A549 (cell line): ENCODE data around the gene EIF1AD. TPM values are rescaled to one million over a fixed set of nuclear protein-coding genes. Genes with fewer than 3 reads are reported as not detected.

Source experiments
- ATAC-seq, 2 experiments: fragments of 200-7000 bp in 1 of 2; fragments of >200 bp in 1 of 2; cut with Nextera tagmentation in 1 of 2; cut with Tn5 transposase in 1 of 2; 3 replicates each; pipeline versions ENCODE4 v1.8.0 to v1.9.1; 2018 to 2020; ENCODE audit warnings: mild to moderate bottlenecking in 1 of 2, moderate library complexity in 1 of 2
- CTCF ChIA-PET: fragments of 300-600 bp; sonication (Branson Sonifier 250); formaldehyde crosslinking; extraction: SDS; loops from one replicate; lab custom pipeline; 2021; ENCODE audit warnings: antibody characterized with exemption, inconsistent platforms; lab: Yijun Ruan, JAX
- POLR2A ChIA-PET: fragments of 350-600 bp; formaldehyde crosslinking; extraction: SDS; loops from one replicate; lab custom pipeline; 2021; ENCODE audit warnings: antibody characterized with exemption, inconsistent platforms; lab: Yijun Ruan, JAX
- DNase-seq, 2 experiments: peaks; one replicate each; pipeline versions ENCODE4 v3.0.0 to v3.0.0-alpha.2; 2011 to 2016; ENCODE audit warnings: low read depth in 1 of 2, low spot score in 1 of 2
- FAIRE-seq: peaks from 2 replicates; lab custom pipeline; 2011; peaks lifted over from hg19 to GRCh38; lab: Jason Lieb, UNC
- H3K27ac ChIP-seq, 2 experiments: fragments of >200 bp; sonication (Bioruptor Twin); formaldehyde crosslinking; 3 replicates each; pipeline ENCODE4 v1.5.1; 2016 to 2017
- H3K4me1 ChIP-seq: fragments of >200 bp; sonication (Bioruptor Twin); formaldehyde crosslinking; 3 replicates; pipeline ENCODE4 v1.6.1; 2016
- H3K4me2 ChIP-seq: fragments of >200 bp; sonication (Bioruptor Twin); formaldehyde crosslinking; 3 replicates; pipeline ENCODE4 v1.6.1; 2016
- H3K4me3 ChIP-seq: fragments of >200 bp; sonication (Bioruptor Twin); formaldehyde crosslinking; 3 replicates; pipeline ENCODE4 v1.5.1; 2016
- H3K9me3 ChIP-seq: fragments of >200 bp; sonication (Bioruptor Twin); formaldehyde crosslinking; 3 replicates; pipeline ENCODE4 v1.6.1; 2016
- BHLHE40 ChIP-seq: IDR thresholded peaks from 2 replicates; pipeline ENCODE4 v1.6.1; 2012; ENCODE audit warnings: low read depth, low read length, inconsistent platforms
- CBX2 ChIP-seq: fragments of 200-600 bp; sonication (generic); IDR thresholded peaks from 2 replicates; pipeline ENCODE4 v1.6.1; 2016; ENCODE audit warnings: low read depth, mild to moderate bottlenecking, borderline replicate concordance
- CHD2 ChIP-seq: fragments of 150-350 bp; IDR thresholded peaks from 2 replicates; pipeline ENCODE4 v1.6.1; 2014; ENCODE audit warnings: low read length; ENCODE audit not compliant: partially characterized antibody
- CTCF ChIP-seq: fragments of >200 bp; sonication (Bioruptor Twin); formaldehyde crosslinking; IDR thresholded peaks from 3 replicates; pipeline ENCODE4 v1.5.1; 2016
- E2F6 ChIP-seq: IDR thresholded peaks from 2 replicates; pipeline ENCODE4 v1.6.1; 2012; ENCODE audit warnings: low read depth, borderline replicate concordance
- ELK1 ChIP-seq: fragments of 150-350 bp; IDR thresholded peaks from 2 replicates; pipeline ENCODE4 v1.6.1; 2014; ENCODE audit warnings: low read depth, mild to moderate bottlenecking, low read length
- FOSB ChIP-seq: fragments of 250-450 bp; sonication (Bioruptor Pico); IDR thresholded peaks from 2 replicates; pipeline ENCODE4 v1.5.0; 2020; ENCODE audit warnings: mild to moderate bottlenecking, moderate library complexity
- FOSL2 ChIP-seq, 2 experiments: fragments of 450-650 bp in 1 of 2; fragments of >200 bp in 1 of 2; sonication (Bioruptor Twin) in 1 of 2; formaldehyde crosslinking; IDR thresholded peaks; 2 replicates each; pipeline versions ENCODE4 v1.5.0 to v1.6.1; 2016 to 2020; ENCODE audit warnings: mild to moderate bottlenecking in 1 of 2, moderate library complexity in 1 of 2
- GATA3 ChIP-seq: IDR thresholded peaks from 2 replicates; pipeline ENCODE4 v1.6.1; 2012; ENCODE audit warnings: borderline replicate concordance
- HDAC2 ChIP-seq: fragments of 200-600 bp; sonication (generic); IDR thresholded peaks from 2 replicates; pipeline ENCODE4 v1.6.1; 2016
- HES2 ChIP-seq: fragments of >200 bp; sonication (Bioruptor Twin); formaldehyde crosslinking; IDR thresholded peaks from 2 replicates; pipeline ENCODE4 v1.6.1; 2016
- HEYL ChIP-seq: fragments of 250-450 bp; sonication (Bioruptor Pico); IDR thresholded peaks from 2 replicates; pipeline ENCODE4 v1.8.0; 2021; ENCODE audit warnings: mild to moderate bottlenecking, moderate library complexity
- HOXB13 ChIP-seq: fragments of 250-450 bp; sonication (Bioruptor Pico); IDR thresholded peaks from 2 replicates; pipeline ENCODE4 v1.5.0; 2020; ENCODE audit warnings: low read depth, mild to moderate bottlenecking, moderate library complexity
- HOXB5 ChIP-seq: fragments of 250-450 bp; sonication (Bioruptor Pico); IDR thresholded peaks from 2 replicates; pipeline ENCODE4 v1.5.0; 2020; ENCODE audit warnings: mild to moderate bottlenecking, moderate library complexity
- JUN ChIP-seq, 2 experiments: fragments of >200 bp; sonication (Bioruptor Twin); formaldehyde crosslinking; IDR thresholded peaks; 2 replicates in 1 of 2; 3 replicates in 1 of 2; pipeline ENCODE4 v1.6.1; 2016 to 2017
- KDM5A ChIP-seq: fragments of 200-600 bp; sonication (generic); IDR thresholded peaks from 2 replicates; pipeline ENCODE4 v1.6.1; 2016; ENCODE audit warnings: antibody characterized with exemption, mild to moderate bottlenecking
- MAZ ChIP-seq: fragments of 150-350 bp; IDR thresholded peaks from 2 replicates; pipeline ENCODE4 v1.6.1; 2014; ENCODE audit warnings: antibody characterized with exemption, low read depth, low read length, borderline replicate concordance
- NPAS2 ChIP-seq: fragments of 250-450 bp; sonication (Bioruptor Pico); IDR thresholded peaks from 2 replicates; pipeline ENCODE4 v1.8.0; 2022; ENCODE audit warnings: mild to moderate bottlenecking, moderate library complexity, borderline replicate concordance
- NR3C1 ChIP-seq: fragments of >200 bp; sonication (Bioruptor Twin); formaldehyde crosslinking; IDR thresholded peaks from 3 replicates; pipeline ENCODE4 v1.6.1; 2017
- RAD21 ChIP-seq, 2 experiments: fragments of >200 bp in 1 of 2; sonication (Bioruptor Twin) in 1 of 2; formaldehyde crosslinking in 1 of 2; IDR thresholded peaks in 1 of 2; conservative IDR thresholded peaks in 1 of 2; 2 replicates in 1 of 2; 3 replicates in 1 of 2; pipeline ENCODE4 v1.6.1; 2012 to 2018; ENCODE audit warnings: inconsistent platforms in 1 of 2
- RARB ChIP-seq: fragments of 250-450 bp; sonication (Bioruptor Pico); IDR thresholded peaks from 2 replicates; pipeline ENCODE4 v1.8.0; 2021; ENCODE audit warnings: mild to moderate bottlenecking, moderate library complexity
- TFCP2L1 ChIP-seq: fragments of 250-450 bp; sonication (Bioruptor Pico); IDR thresholded peaks from 2 replicates; pipeline ENCODE4 v1.5.0; 2021; ENCODE audit warnings: mild to moderate bottlenecking
- ZFP36 ChIP-seq: fragments of 450-650 bp; IDR thresholded peaks from 2 replicates; pipeline ENCODE4 v1.6.1; 2014; ENCODE audit warnings: borderline replicate concordance; ENCODE audit not compliant: partially characterized antibody
- WGBS: methylation state at CpG from one replicate; pipeline ENCODE4 v1.1.6; 2017; ENCODE audit errors: missing lambda C conversion rate; 5-methylcytosine and 5-hydroxymethylcytosine counted together
- polyA plus RNA-seq, 4 experiments: library from polyadenylated mRNA; depleted of rRNA in 3 of 4; stranded (reverse); fragments of >200 nt; fragmentation: RNase III in 1 of 4; extraction: RNeasy Plus Mini Kit Qiagen cat#74134 plus additional on column Dnase treatment in 1 of 4; gene quantifications; 2 replicates in 3 of 4; 3 replicates in 1 of 4; pipeline ENCODE4 v1.2.3, GENCODE V29; 2011 to 2017

EIF1AD gene
- polyA plus RNA-seq, 2 of the 4 experiments (the other 2 are of a cell fraction): 38.6 to 41.0 TPM

- TF ChIP-seq ZFP36 (no peak), FOSB (CRISPR knock-in tag) (no peak), E2F6 (no peak), RARB (CRISPR knock-in tag) (no peak), GATA3 (no peak), FOSL2 (IDR thresholded peaks at IDR 0.05) (no peak), FOSL2 (CRISPR knock-in tag; IDR thresholded peaks at IDR 0.05) (no peak), ELK1 (no peak), HEYL (CRISPR knock-in tag) (no peak), TFCP2L1 (CRISPR knock-in tag) (no peak), CBX2 (no peak), MAZ (no peak), HES2 (no peak)
- TF ChIP-seq, all 56 proteins: peak for 0
- ATAC-seq (no peak; a peak in 1 of 6 replicates), FAIRE-seq (no peak), DNase-seq (no peak)
- H3K27ac ChIP-seq: no peak overlapping the region
- H3K4me1 ChIP-seq: no peaks in the 10 kb centered on the region
- 90% methylated on average over 13 of the region's 13 CpGs for WGBS
- POLR2A ChIA-PET: no interaction called here
- CTCF ChIA-PET: interaction anchor here (0.6 to 2.0 kb wide), 5 partner anchors 11 to 184 kb away, joined by 3 to 8 read pairs (median 3); no protein-coding TSS in a partner anchor
- no peak overlapping the region for H3K4me3 ChIP-seq
- H3K4me2 ChIP-seq: no peak overlapping the region
- no peaks in the 10 kb centered on the region for H3K9me3 ChIP-seq
These were observed 28.4 kb downstream of the EIF1AD start for GRCh38 chr11:65973439-65974110.

GRCh38 chr11:65972116-65972515 lies 29.8 kb downstream of the EIF1AD start:
- ChIA-PET POLR2A (no interaction called here), CTCF (interaction anchor here (0.6 to 1.7 kb wide), 6 partner anchors 14 to 834 kb away, joined by 3 to 9 read pairs (median 4); no protein-coding TSS in a partner anchor)
- DNase-seq: no peak
- no peak for FAIRE-seq
- Histone ChIP-seq H3K4me3 (no peak overlapping the region), H3K4me1 (no peaks in the 10 kb centered on the region), H3K27ac (no peak overlapping the region)
- ATAC-seq: no peak
- TF ChIP-seq HDAC2 (no peak), FOSL2 (IDR thresholded peaks at IDR 0.05) (no peak), FOSL2 (CRISPR knock-in tag; IDR thresholded peaks at IDR 0.05) (no peak), NPAS2 (no peak), RAD21 (conservative IDR thresholded peaks at IDR 0.05 in 1 of 2, IDR thresholded peaks at IDR 0.05 in 1 of 2) (no peak), KDM5A (no peak), CBX2 (no peak), HOXB13 (CRISPR knock-in tag) (no peak), BHLHE40 (no peak), HOXB5 (CRISPR knock-in tag) (no peak), CHD2 (no peak), CTCF (no peak), MAZ (no peak), JUN (IDR thresholded peaks at IDR 0.05) (no peak), NR3C1 (no peak)
- TF ChIP-seq, all 56 proteins: peak for 0
- WGBS: 92% methylated on average over 8 of the region's 8 CpGs
- Histone ChIP-seq H3K9me3 (no peaks in the 10 kb centered on the region), H3K4me2 (no peak overlapping the region)
